Endothelial cell of umbilical vein (primary cell): ENCODE measurements around the gene FOXP4. TPM values are rescaled to one million over a fixed set of nuclear protein-coding genes. Genes with fewer than 3 reads are reported as not detected.

Source experiments
- BruUV-seq: library from RNA; stranded (reverse); fragments of 400-500 nt; replicated peaks from 2 replicates; lab custom pipeline; 2021; lab: Mats Ljungman, UMichigan
- CTCF ChIA-PET: fragments of 300-600, 350-600 bp; sonication (Branson Sonifier 250); formaldehyde crosslinking; loops from one replicate; lab custom pipeline; 2021; ENCODE audit warnings: antibody characterized with exemption, inconsistent platforms; lab: Charles Lee
- POLR2A ChIA-PET: fragments of 300-600, 350-600 bp; sonication (Branson Sonifier 250); formaldehyde crosslinking; loops from one replicate; lab custom pipeline; 2021; ENCODE audit warnings: antibody characterized with exemption, inconsistent platforms; lab: Charles Lee
- DNase-seq: peaks from one replicate; pipeline ENCODE4 v3.0.0-alpha.2; 2011; ENCODE audit warnings: low read depth, low spot score
- FAIRE-seq: peaks from 2 replicates; lab custom pipeline; 2011; peaks lifted over from hg19 to GRCh38; lab: Jason Lieb, UNC
- H2AFZ ChIP-seq: 2 replicates; pipeline ENCODE4 v1.6.0; 2012; ENCODE audit warnings: low read depth, low read length, control low read depth, inconsistent platforms
- H3K27ac ChIP-seq: 2 replicates; pipeline ENCODE4 v1.5.1; 2011; ENCODE audit warnings: low read depth, mild to moderate bottlenecking, control low read depth, low read length, moderate library complexity; ENCODE audit not compliant: insufficient read depth
- H3K27me3 ChIP-seq, 2 experiments: 2 replicates each; pipeline versions ENCODE4 v1.6.0 to v1.6.1; 2011; ENCODE audit warnings: low read length in 2 of 2, mixed read lengths in 1 of 2; ENCODE audit not compliant: control insufficient read depth in 2 of 2, insufficient read depth in 2 of 2
- H3K36me3 ChIP-seq, 2 experiments: 2 replicates in 1 of 2; 3 replicates in 1 of 2; pipeline ENCODE4 v1.5.1; 2011; ENCODE audit warnings: low read length in 2 of 2, mild to moderate bottlenecking in 1 of 2, moderate library complexity in 1 of 2; ENCODE audit not compliant: control insufficient read depth in 2 of 2, insufficient read depth in 2 of 2; ENCODE audit errors: extremely low read depth in 1 of 2
- H3K4me1 ChIP-seq: 3 replicates; pipeline ENCODE4 v1.5.1; 2011; ENCODE audit warnings: mild to moderate bottlenecking, low read length; ENCODE audit not compliant: control insufficient read depth, insufficient read depth; ENCODE audit errors: extremely low read depth
- H3K4me2 ChIP-seq: 2 replicates; pipeline ENCODE4 v1.6.1; 2011; ENCODE audit warnings: low read length, control low read depth, mixed read lengths; ENCODE audit not compliant: insufficient read depth
- H3K4me3 ChIP-seq, 3 experiments: fragments of 200-600 bp in 1 of 3; sonication (generic), shearing (Covaris generic) in 1 of 3; replicated peaks in 1 of 3; 2 replicates each; pipeline ENCODE4 v1.5.1; 2011 to 2016; ENCODE audit warnings: control low read depth in 3 of 3, low read length in 3 of 3, mild to moderate bottlenecking in 2 of 3, inconsistent platforms in 1 of 3, low read depth in 1 of 3, moderate library complexity in 1 of 3; ENCODE audit not compliant: insufficient read depth in 1 of 3
- H3K79me2 ChIP-seq: 2 replicates; pipeline ENCODE4 v1.6.0; 2012; ENCODE audit warnings: low read length, inconsistent platforms; ENCODE audit not compliant: control insufficient read depth, insufficient read depth
- H3K9ac ChIP-seq: replicated peaks from 2 replicates; pipeline ENCODE3; 2011; ENCODE audit warnings: low read length, control low read depth; ENCODE audit not compliant: insufficient read depth; ENCODE audit errors: extremely low read depth
- H3K9me1 ChIP-seq: replicated peaks from 3 replicates; pipeline ENCODE4 v1.6.0; 2011; ENCODE audit warnings: mild to moderate bottlenecking, low read length; ENCODE audit not compliant: control insufficient read depth, insufficient read depth; ENCODE audit errors: extremely low read depth
- H3K9me3 ChIP-seq: replicated peaks from 2 replicates; pipeline ENCODE4 v1.5.1; 2012; ENCODE audit warnings: low read length, inconsistent platforms; ENCODE audit not compliant: control insufficient read depth, insufficient read depth
- H4K20me1 ChIP-seq: replicated peaks from 2 replicates; pipeline ENCODE3; 2011; ENCODE audit warnings: mild to moderate bottlenecking, low read length; ENCODE audit not compliant: control insufficient read depth, insufficient read depth; ENCODE audit errors: extremely low read depth
- CTCF ChIP-seq, 2 donors: IDR thresholded peaks; 1 replicate in 1 of 2; 2 replicates in 1 of 2; pipeline ENCODE4 v1.5.1; 2011; ENCODE audit warnings: low read length in 2 of 2, mild to moderate bottlenecking in 2 of 2, moderate library complexity in 2 of 2, control low read depth in 1 of 2, inconsistent platforms in 1 of 2, low read depth in 1 of 2; ENCODE audit not compliant: insufficient read depth in 1 of 2; ENCODE audit errors: extremely low read depth in 1 of 2
- EZH2 ChIP-seq: IDR thresholded peaks from 2 replicates; pipeline ENCODE4 v1.6.1; 2012; ENCODE audit warnings: borderline replicate concordance, low read depth, mild to moderate bottlenecking, moderate library complexity, low read length, inconsistent platforms; ENCODE audit not compliant: severe bottlenecking
- FOS ChIP-seq: IDR thresholded peaks from 2 replicates; pipeline ENCODE4 v1.6.1; 2011; ENCODE audit warnings: mild to moderate bottlenecking, low read length, moderate library complexity, borderline replicate concordance; ENCODE audit not compliant: insufficient read depth
- GATA2 ChIP-seq: IDR thresholded peaks from 2 replicates; pipeline ENCODE4 v1.7.0; 2011; ENCODE audit warnings: low read depth, mild to moderate bottlenecking, moderate library complexity, mixed read lengths, low read length; ENCODE audit not compliant: insufficient read length, insufficient read depth
- JUN ChIP-seq: IDR thresholded peaks from 2 replicates; pipeline ENCODE4 v1.6.1; 2011; ENCODE audit warnings: borderline replicate concordance, low read depth; ENCODE audit not compliant: insufficient read length, insufficient read depth
- MAX ChIP-seq: IDR thresholded peaks from 2 replicates; pipeline ENCODE4 v1.6.1; 2011; ENCODE audit not compliant: insufficient read depth, insufficient read length
- MYC ChIP-seq: IDR thresholded peaks from one replicate; pipeline ENCODE4 v1.6.1; 2011; ENCODE audit warnings: mild to moderate bottlenecking, low read depth, low read length
- POLR2A ChIP-seq: IDR thresholded peaks from 2 replicates; pipeline ENCODE4 v1.6.1; 2012; ENCODE audit warnings: low read depth, mild to moderate bottlenecking, control low read depth, low read length
- POLR2AphosphoS5 ChIP-seq: IDR thresholded peaks from 2 replicates; pipeline ENCODE4 v1.6.1; 2012; ENCODE audit warnings: low read depth, mild to moderate bottlenecking, control low read depth, low read length, moderate library complexity; ENCODE audit not compliant: insufficient read depth
- dilution Hi-C: fragments of 300-500 bp; cut with MboI; formaldehyde crosslinking; loops from one replicate; pipeline ENCODE4 v1.15.0; 2019; ENCODE audit warnings: low sequenced_read_pairs; ENCODE audit not compliant: extremely low pct_ligation_motif_present
- intact Hi-C: fragments of 100-400 bp; cut with micrococcal nuclease; formaldehyde crosslinking; loops from one replicate; pipeline ENCODE4 v1.10.0; 2022
- polyA plus RNA-seq, 4 experiments: library from polyadenylated mRNA; depleted of rRNA in 3 of 4; stranded (reverse) in 3 of 4; unstranded in 1 of 4; fragments of >200 nt; gene quantifications; 2 replicates each; pipeline versions ENCODE4 v1.2.1 to v1.2.3, GENCODE V29; 2011 to 2012; ENCODE audit warnings: missing spikeins in 1 of 4
- total RNA-seq: library from RNA; stranded (reverse); gene quantifications from 2 replicates; pipeline ENCODE4 v1.2.3, GENCODE V29; 2021

FOXP4 gene
- total and polyA plus RNA-seq, 2 donors (not counting 3 experiments of a cell fraction or from before 2014, with no cell fraction given) = 5.6 to 23.9 TPM

- no peaks in the 10 kb centered on the region for H3K79me2 ChIP-seq
- H3K9me3 ChIP-seq = no peaks in the 10 kb centered on the region
- DNase-seq (peak; percentile 16), FAIRE-seq (no peak)
- dilution Hi-C loops (no loop called here), intact Hi-C loops (no loop called here)
- H2AFZ ChIP-seq = no peak overlapping the region
- no peak overlapping the region for H3K27ac ChIP-seq
- CTCF ChIA-PET = interaction anchor here (0.9 to 2.1 kb wide), 3 partner anchors 12 to 41 kb away, joined by 3 to 6 read pairs (median 3); no protein-coding TSS in a partner anchor
- H3K9me1 ChIP-seq = no peaks in the 10 kb centered on the region
- H3K36me3 ChIP-seq = peaks cover 0 to 17% of the 10 kb centered on the region in 2 experiments
- no peak overlapping the region for H3K4me3 ChIP-seq
- no peaks in the 10 kb centered on the region for H3K27me3 ChIP-seq
- H3K4me1 ChIP-seq = peaks cover 11% of the 10 kb centered on the region
- no peak overlapping the region for H3K9ac ChIP-seq
- no peaks in the 10 kb centered on the region for H4K20me1 ChIP-seq
- TF ChIP-seq POLR2AphosphoS5 = peak; percentile 20
- no peak for TF ChIP-seq FOS
- POLR2A ChIA-PET = no interaction called here
- BruUV-seq = no TSS peak
- H3K4me2 ChIP-seq = peak overlapping the region; percentile 5
Observed at GRCh38 chr6:41642960-41643898, 97.0 kb downstream of the FOXP4 start.

- Histone ChIP-seq H3K4me3 (no peak overlapping the region), H2AFZ (no peak overlapping the region), H3K36me3 (peaks cover 0 to 24% of the 10 kb centered on the region in 2 experiments), H3K9me1 (no peaks in the 10 kb centered on the region), H3K79me2 (no peaks in the 10 kb centered on the region), H3K9me3 (no peaks in the 10 kb centered on the region), H3K27ac (no peak overlapping the region), H3K4me1 (peaks cover 11% of the 10 kb centered on the region), H3K4me2 (no peak overlapping the region), H4K20me1 (no peaks in the 10 kb centered on the region), H3K27me3 (no peaks in the 10 kb centered on the region), H3K9ac (no peak overlapping the region)
- intact Hi-C loops (no loop called here), dilution Hi-C loops (no loop called here)
- TF ChIP-seq GATA2 (no peak), CTCF (IDR thresholded peaks at IDR 0.05; ENCODE audit: extremely low read depth in 1 of 2, insufficient read depth in 1 of 2, low read depth in 1 of 2, low read length in 2 of 2) (no peak), MAX (no peak), POLR2AphosphoS5 (no peak), FOS (no peak), POLR2A (no peak), JUN (no peak), EZH2 (no peak), MYC (no peak)
- DNase-seq (no peak), FAIRE-seq (no peak)
- ChIA-PET POLR2A (no interaction called here), CTCF (interaction anchor here (0.6 to 2.1 kb wide), 4 partner anchors 12 to 41 kb away, joined by 3 to 6 read pairs (median 3); no protein-coding TSS in a partner anchor)
- BruUV-seq = no TSS peak
Observed at GRCh38 chr6:41643899-41644269, 97.7 kb downstream of the FOXP4 start.
